HG02885 (cell line): Measurements from ENCODE around the gene AGPS.

Source experiments
- ATAC-seq: cut with Tn5 transposase; IDR thresholded peaks from one replicate; pipeline ENCODE4 v1.9.1; 2021; ENCODE audit warnings: mild to moderate bottlenecking; ENCODE audit not compliant: unreplicated experiment, poor library complexity

AGPS gene

GRCh38 chr2:177383935-177384334 lies 8.6 kb upstream of the AGPS start:
- no peak for ATAC-seq

- ATAC-seq, result no peak
These were observed 7.4 kb upstream of the AGPS start for GRCh38 chr2:177385151-177385550.

GRCh38 chr2:177391822-177392372 lies 676 bp upstream of the AGPS start:
- no peak for ATAC-seq

- ATAC-seq, result no peak
These were observed 706 bp downstream of the AGPS start for GRCh38 chr2:177393203-177393755.

GRCh38 chr2:177393824-177394593 lies 1.4 kb downstream of the AGPS start:
- no peak for ATAC-seq

- no peak for ATAC-seq
These were observed 2.0 kb downstream of the AGPS start for GRCh38 chr2:177394594-177394973.

GRCh38 chr2:177395351-177396065 lies 2.9 kb downstream of the AGPS start:
- no peak for ATAC-seq

GRCh38 chr2:177396703-177397460 lies 4.3 kb downstream of the AGPS start:
- no peak for ATAC-seq

- no peak for ATAC-seq
These were observed 5.1 kb downstream of the AGPS start for GRCh38 chr2:177397481-177398289.

- no peak for ATAC-seq
These were observed 5.7 kb downstream of the AGPS start for GRCh38 chr2:177398290-177398683.

- ATAC-seq, result no peak
These were observed 6.2 kb downstream of the AGPS start for GRCh38 chr2:177398791-177399190.

GRCh38 chr2:177399376-177399775 lies 6.8 kb downstream of the AGPS start:
- no peak for ATAC-seq

- no peak for ATAC-seq
These were observed 7.9 kb downstream of the AGPS start for GRCh38 chr2:177400337-177400923.

GRCh38 chr2:177402096-177402495 lies 9.5 kb downstream of the AGPS start:
- ATAC-seq, result no peak

GRCh38 chr2:177403838-177404237 lies 11.3 kb downstream of the AGPS start:
- ATAC-seq, result no peak

GRCh38 chr2:177404243-177404642 lies 11.7 kb downstream of the AGPS start:
- ATAC-seq, result no peak

GRCh38 chr2:177405029-177405692 lies 12.6 kb downstream of the AGPS start:
- no peak for ATAC-seq

- no peak for ATAC-seq
These were observed 13.6 kb downstream of the AGPS start for GRCh38 chr2:177406182-177406581.

- ATAC-seq, result no peak
These were observed 14.5 kb downstream of the AGPS start for GRCh38 chr2:177407031-177407430.
